ENCODE measurements around the gene ETDB.
"Not testable (repeated sequence)": the region's sequence is repeated elsewhere in the genome, so short reads cannot be mapped to it uniquely, and the experiment has no call there.

Gene ETDB

DNA sequence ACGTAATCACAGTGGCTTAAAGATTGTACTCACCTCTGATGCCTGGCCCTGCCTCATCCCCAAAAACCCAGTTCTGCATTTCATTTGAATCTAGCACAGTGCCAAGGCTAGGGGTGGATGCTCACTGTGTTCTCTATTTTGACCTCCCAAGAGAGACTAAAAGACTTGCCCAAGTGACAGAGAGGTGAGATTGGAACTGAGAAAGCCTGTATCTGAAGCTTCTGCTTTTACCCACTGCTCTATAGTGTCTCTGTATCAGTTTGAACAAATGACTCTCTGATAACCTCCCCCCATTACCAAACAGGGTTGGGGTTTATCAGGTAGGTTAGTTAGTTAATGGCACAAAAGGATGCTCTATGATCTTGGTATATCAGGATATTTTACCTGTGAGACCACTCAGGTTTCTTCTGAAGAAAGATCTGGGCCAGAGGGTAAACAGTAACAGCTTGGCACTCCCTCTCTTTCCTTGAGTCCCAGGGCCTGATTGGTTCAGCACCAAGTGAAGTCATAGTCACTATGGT lies at the start of gene ETDB:
TSS of gene ETDB (minus strand) at position 471 of the 521 bp plus-strand sequence. CDS start 1,265 bp downstream, outside the sequence.
- H3K9me3 Mint-ChIP-seq; DNase-seq; H3K4me3 Mint-ChIP-seq; H3K36me3 Mint-ChIP-seq (ENCODE audit: low read depth); H3K4me1 Mint-ChIP-seq (ENCODE audit: low read depth); H3K27me3 Mint-ChIP-seq; H3K27ac Mint-ChIP-seq: not testable (repeated sequence)

DNA sequence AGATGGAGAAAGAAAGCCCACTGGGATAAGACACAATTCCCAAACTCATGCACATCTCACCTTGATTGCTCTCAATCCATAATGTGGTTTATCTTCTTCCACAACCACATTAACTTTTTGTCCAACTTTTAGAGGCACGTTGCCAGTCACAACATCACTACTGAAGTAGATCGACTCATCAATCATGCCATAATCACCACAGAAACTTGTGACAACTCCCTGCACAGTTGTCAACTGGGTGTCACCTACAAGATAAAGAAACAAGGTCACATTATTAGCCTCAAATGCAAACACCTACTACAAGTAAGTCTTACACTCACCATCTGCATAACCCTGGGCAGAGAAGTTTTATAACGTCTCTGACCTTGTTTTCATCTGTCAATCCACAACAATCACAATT lies 49.2 kb upstream of the ETDB start:
- DNase-seq; H3K4me1 Mint-ChIP-seq (ENCODE audit: low read depth); H3K36me3 Mint-ChIP-seq (ENCODE audit: low read depth); H3K27ac Mint-ChIP-seq; H3K9me3 Mint-ChIP-seq; H3K4me3 Mint-ChIP-seq: not testable (repeated sequence)
- H3K27me3 Mint-ChIP-seq = peaks cover 42% of the 10 kb centered on the region

DNA sequence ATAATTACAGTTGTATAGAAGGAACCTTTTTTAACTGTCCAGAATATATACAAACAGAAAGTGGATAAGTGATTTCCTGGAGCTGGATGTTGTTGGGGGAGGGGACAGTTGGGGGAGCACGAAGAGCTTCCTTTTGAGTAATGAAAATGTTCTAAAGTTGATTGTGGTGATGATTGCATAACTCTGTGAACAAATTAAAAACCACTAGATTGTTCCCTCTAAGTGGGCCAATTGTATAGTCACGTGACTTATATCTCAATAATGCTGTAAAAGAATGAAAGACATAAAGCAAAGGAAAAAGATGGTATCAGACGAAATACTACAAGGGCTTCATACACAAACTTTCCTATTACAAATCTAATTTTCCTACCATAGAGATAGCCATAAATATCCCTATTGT lies 48.2 kb upstream of the ETDB start:
- Mint-ChIP-seq H3K9me3 (no peaks in the 10 kb centered on the region), H3K4me1 (ENCODE audit: low read depth) (no peaks in the 10 kb centered on the region), H3K4me3 (no peak overlapping the region), H3K27ac (no peak overlapping the region), H3K36me3 (ENCODE audit: low read depth) (no peaks in the 10 kb centered on the region), H3K27me3 (peaks cover 35% of the 10 kb centered on the region)
- DNase-seq = no peak

DNA sequence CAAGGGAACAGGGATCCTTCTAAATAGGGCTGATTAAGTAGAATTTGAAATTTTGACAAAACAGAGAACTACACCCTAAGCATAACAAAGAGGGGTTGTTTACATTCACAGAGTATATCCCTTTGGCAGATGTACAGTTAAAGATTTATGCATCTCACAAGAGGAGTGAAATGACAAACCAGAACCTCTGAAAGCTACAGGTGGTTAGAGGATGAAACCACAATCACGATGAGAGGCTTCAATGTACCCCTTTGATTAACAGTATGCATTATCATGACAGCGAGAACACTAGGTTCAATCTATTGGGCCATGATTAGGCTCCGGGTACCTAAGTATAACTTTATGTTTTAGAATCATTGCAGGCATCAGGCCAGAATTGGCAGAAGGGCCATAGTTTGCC lies 34.4 kb upstream of the ETDB start:
- not testable (repeated sequence) for H3K36me3 Mint-ChIP-seq (ENCODE audit: low read depth)

DNA sequence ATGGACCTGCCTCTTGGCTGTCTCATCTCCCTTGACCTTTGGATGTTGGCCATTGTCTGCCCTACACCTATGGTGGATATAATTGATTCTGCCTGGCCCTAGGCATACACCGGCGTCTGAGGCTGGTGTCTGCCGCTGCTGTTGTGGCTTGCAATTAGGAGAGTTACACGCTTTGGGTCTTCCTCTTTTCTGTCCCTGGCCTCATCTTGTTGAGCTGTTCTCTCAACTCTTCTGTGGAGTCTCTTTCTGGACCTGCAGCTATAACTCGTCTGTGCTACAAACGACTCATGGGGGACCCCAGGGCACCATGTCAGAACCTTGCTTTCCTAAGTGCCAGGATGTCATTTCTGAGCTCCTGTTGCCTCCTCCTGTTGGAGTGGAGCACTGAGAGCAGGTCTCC lies 5.8 kb upstream of the ETDB start:
- not testable (repeated sequence) for H3K27ac Mint-ChIP-seq; H3K36me3 Mint-ChIP-seq (ENCODE audit: low read depth); H3K4me1 Mint-ChIP-seq (ENCODE audit: low read depth); H3K9me3 Mint-ChIP-seq; H3K27me3 Mint-ChIP-seq; DNase-seq; H3K4me3 Mint-ChIP-seq

More for the DNA sequence above, 34.4 kb upstream of the ETDB start:
- not testable (repeated sequence) for DNase-seq; H3K27ac Mint-ChIP-seq; H3K4me1 Mint-ChIP-seq (ENCODE audit: low read depth); H3K9me3 Mint-ChIP-seq; H3K4me3 Mint-ChIP-seq
- peaks cover 17% of the 10 kb centered on the region for H3K27me3 Mint-ChIP-seq

DNA sequence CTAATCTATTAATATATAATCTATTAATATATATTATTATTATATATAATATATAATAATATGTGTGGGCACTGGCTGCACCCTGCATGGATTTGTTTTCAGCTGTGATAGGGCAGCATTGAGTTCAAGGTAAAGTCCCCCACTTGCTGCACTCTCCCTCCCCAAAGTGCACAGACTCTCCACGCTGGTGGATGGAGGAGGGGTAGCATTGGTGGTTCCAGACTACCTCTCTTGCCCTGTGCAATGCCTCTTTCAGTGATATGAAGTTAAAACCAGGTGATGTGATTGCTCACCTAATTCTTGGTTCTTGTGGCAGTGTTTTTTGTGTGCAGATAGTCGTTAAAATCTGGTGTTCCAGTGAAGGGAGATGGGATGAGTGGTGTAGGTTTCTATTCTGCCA lies 4.3 kb downstream of the ETDB start:
- peaks cover 19% of the 10 kb centered on the region for H3K27me3 Mint-ChIP-seq
- H3K27ac Mint-ChIP-seq; H3K4me3 Mint-ChIP-seq; DNase-seq; H3K4me1 Mint-ChIP-seq (ENCODE audit: low read depth); H3K36me3 Mint-ChIP-seq (ENCODE audit: low read depth); H3K9me3 Mint-ChIP-seq: not testable (repeated sequence)

DNA sequence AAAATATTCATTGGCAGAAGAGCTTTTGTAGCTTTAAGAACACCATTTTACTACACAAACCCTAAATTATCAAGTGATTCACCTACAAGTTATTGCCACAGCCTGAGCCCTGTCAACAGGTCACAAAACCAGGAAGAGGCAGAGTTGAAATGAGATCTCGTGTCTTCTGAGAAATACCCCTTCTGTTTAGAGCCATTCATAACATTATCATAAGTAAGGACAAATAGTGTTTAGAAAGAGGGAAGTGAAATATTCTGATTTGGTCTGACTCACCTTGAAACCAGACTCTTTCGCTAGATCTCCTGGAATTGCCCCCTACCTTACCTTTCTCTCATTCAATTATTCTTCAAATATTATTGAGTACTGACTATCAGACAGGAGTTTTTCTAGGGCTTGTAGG lies 5.9 kb downstream of the ETDB start:
- Mint-ChIP-seq H3K27ac (no peak overlapping the region), H3K36me3 (ENCODE audit: low read depth) (no peaks in the 10 kb centered on the region), H3K9me3 (no peaks in the 10 kb centered on the region), H3K4me1 (ENCODE audit: low read depth) (no peaks in the 10 kb centered on the region), H3K4me3 (no peak overlapping the region), H3K27me3 (peaks cover 31% of the 10 kb centered on the region)
- no peak for DNase-seq

DNA sequence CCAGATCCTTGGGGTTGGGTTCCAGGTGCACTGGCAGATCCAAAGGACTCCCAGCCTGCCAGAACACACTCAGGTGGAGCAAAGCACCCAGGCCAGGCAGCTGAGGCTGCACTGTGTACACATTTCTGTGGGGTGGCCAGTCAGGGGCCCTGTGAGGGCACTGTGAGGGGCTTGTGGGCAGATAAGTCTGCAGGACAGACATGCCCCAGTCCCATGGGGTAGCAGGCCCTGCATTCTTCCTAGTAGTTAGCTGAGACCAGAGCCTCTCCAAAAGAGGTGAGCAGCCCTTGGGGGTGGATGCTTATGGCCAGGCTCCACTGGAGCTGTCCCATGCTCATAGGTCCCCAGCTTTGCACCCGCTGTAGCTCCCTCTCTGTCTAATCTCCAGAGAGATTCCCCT lies 7.6 kb downstream of the ETDB start:
- no peak overlapping the region for H3K4me3 Mint-ChIP-seq
- no peak for DNase-seq
- H3K36me3 Mint-ChIP-seq (ENCODE audit: low read depth) = no peaks in the 10 kb centered on the region
- no peak overlapping the region for H3K27ac Mint-ChIP-seq
- no peaks in the 10 kb centered on the region for H3K9me3 Mint-ChIP-seq
- no peaks in the 10 kb centered on the region for H3K4me1 Mint-ChIP-seq (ENCODE audit: low read depth)
- H3K27me3 Mint-ChIP-seq = peaks cover 45% of the 10 kb centered on the region

DNA sequence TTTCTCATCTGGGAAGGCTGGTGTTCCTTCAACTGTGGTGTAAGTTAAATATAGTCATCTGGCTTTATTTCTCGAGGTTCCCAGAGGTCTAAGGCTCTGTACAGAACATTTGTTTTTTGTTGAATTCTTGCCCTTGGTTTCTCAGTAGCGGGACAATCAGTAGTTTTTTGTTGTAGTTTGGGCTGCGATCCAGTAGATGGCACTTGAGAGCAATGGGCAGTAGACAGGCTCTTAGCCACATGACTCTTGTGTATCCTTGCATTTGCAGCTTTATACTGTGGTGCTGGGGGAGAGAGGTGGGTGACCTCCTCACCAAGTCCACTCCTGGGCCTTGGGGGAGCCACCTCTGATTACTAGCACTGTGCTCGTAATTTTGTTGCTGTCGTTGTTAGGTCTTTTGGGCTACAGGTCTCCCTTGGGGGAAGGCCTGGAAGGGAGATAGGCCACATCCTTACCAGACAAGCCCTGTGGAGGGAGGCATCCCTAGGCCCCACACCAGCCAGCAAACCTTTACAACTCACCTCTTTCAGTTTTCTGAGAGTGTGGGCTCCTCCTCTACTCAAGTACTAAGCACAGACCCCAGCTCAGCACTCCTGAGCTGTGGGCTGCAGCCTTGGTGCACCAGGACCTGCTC lies 8.1 kb downstream of the ETDB start:
- Mint-ChIP-seq H3K4me3 (no peak overlapping the region), H3K36me3 (ENCODE audit: low read depth) (no peaks in the 10 kb centered on the region), H3K27ac (no peak overlapping the region), H3K9me3 (no peaks in the 10 kb centered on the region), H3K27me3 (peaks cover 46% of the 10 kb centered on the region), H3K4me1 (ENCODE audit: low read depth) (no peaks in the 10 kb centered on the region)
- peak; percentile 39 for DNase-seq

DNA sequence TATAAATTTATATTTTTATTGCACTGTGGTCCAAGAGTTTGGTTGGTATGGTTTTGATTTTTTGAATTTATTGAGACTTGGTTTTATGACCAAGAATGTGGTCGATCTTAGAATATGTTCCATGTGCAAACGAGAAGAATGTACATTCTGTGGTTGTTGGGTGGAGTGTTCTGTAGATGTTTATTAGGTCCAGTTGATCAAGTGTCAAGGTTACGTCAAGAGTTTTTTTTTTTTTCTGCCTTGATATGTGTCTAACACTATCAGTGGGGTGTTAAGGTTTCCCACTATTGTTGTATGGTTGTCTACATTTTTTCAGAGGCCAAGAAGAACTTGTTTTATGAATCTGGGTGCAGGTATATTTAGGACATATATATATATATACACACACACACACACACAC lies 10.8 kb downstream of the ETDB start:
- H3K4me1 Mint-ChIP-seq (ENCODE audit: low read depth) = no peaks in the 10 kb centered on the region
- no peak overlapping the region for H3K4me3 Mint-ChIP-seq
- peaks cover 66% of the 10 kb centered on the region for H3K27me3 Mint-ChIP-seq
- H3K9me3 Mint-ChIP-seq = no peaks in the 10 kb centered on the region
- H3K36me3 Mint-ChIP-seq (ENCODE audit: low read depth) = no peaks in the 10 kb centered on the region
- DNase-seq = no peak
- no peak overlapping the region for H3K27ac Mint-ChIP-seq

DNA sequence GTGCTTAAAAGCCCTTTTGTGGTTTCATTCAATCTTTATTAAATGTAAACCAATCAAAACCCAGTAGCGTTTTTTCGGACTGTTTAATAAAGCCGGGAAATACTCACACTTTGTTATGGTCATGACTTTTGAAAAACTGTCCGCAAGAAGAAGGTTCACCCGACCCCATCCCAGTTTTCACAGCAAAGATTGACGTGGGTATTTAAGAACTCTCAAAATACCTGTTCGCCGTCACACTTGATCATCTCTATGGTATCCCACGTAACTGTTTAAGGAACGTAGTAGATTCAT lies 20.9 kb downstream of the ETDB start:
- Mint-ChIP-seq H3K4me1 (ENCODE audit: low read depth) (peaks cover 9% of the 10 kb centered on the region), H3K27me3 (peaks cover 59% of the 10 kb centered on the region), H3K27ac (no peak overlapping the region), H3K4me3 (peak overlapping the region; percentile 69), H3K9me3 (no peaks in the 10 kb centered on the region), H3K36me3 (ENCODE audit: low read depth) (no peaks in the 10 kb centered on the region)
- DNase-seq = no peak

DNA sequence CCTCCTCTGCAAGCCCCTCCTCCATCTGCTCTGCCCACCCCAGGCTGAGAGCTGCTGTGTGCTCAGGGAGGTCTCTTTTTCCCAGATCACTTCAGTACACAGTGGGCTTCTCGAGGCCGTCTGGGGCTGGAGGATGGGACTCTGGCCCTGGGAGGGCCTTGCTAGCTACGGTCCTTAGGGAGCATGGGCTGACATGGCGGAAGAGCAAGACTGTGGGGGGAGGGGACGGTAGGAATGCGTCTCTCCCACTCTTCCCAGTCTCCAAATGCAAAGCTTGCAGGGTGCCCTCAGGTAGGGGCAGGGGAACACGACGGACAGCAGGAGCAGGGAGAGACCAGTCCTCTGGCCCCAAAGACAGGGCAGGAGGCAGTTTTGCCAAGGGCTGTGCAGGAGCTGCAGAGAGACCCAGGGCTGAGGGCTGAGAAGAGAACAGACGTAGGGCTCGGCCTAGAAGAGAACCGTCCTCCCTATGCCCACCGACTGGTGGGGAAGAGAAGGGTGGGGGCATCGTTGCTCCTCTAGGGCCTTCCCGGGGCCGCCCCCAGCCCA lies 23.1 kb downstream of the ETDB start:
- peaks cover 57% of the 10 kb centered on the region for H3K27me3 Mint-ChIP-seq

DNA sequence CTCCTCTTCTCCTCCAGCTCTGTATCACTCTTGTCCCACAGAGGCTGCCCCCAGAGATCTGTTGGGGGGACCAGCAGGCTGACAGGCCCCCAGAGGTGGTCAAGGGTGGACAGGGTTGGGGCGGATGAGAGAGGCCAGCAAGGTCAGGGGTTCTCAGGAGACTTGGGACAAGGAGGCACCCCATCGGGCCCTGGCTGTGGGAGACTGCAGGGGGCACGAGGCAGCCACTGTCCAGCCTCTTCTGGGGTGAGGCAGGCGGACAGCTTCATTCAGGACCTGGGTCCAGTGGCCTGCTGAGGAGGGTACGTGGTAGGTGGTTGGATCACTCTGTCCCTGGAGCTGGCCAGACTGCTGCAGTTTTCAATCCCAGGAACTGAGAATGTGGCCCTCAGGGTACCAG lies 24.6 kb downstream of the ETDB start:
- no peaks in the 10 kb centered on the region for H3K36me3 Mint-ChIP-seq (ENCODE audit: low read depth)
- peaks cover 9% of the 10 kb centered on the region for H3K4me1 Mint-ChIP-seq (ENCODE audit: low read depth)
- no peaks in the 10 kb centered on the region for H3K9me3 Mint-ChIP-seq
- H3K27me3 Mint-ChIP-seq = peaks cover 62% of the 10 kb centered on the region
- no peak overlapping the region for H3K27ac Mint-ChIP-seq
- no peak for DNase-seq
- no peak overlapping the region for H3K4me3 Mint-ChIP-seq

More for the DNA sequence above, 23.1 kb downstream of the ETDB start:
- DNase-seq; H3K4me1 Mint-ChIP-seq (ENCODE audit: low read depth); H3K9me3 Mint-ChIP-seq; H3K36me3 Mint-ChIP-seq (ENCODE audit: low read depth); H3K27ac Mint-ChIP-seq: not testable (repeated sequence)
- H3K4me3 Mint-ChIP-seq = peak overlapping the region; percentile 61

DNA sequence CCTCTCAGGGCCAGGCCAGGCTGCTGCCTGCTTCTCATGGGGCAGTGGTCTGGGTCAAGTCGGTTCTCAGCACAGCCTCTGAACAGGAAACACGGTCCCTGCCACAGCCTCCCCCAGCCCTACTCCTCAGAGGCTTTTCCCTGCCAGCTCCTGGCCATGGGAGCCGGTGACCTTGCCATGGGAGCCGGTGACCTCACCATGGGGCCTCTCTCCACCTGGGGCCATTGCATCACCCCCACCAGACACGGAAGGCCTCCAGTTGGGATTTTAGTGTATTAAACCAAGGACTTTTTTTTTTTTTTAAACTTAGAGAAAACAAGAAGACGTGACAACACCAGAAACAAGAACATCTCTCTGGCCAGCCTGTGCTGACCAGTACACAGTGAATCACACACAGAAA lies 25.6 kb downstream of the ETDB start:
- H3K4me1 Mint-ChIP-seq (ENCODE audit: low read depth) = peaks cover 9% of the 10 kb centered on the region
- no peak overlapping the region for H3K27ac Mint-ChIP-seq
- no peak for DNase-seq
- no peaks in the 10 kb centered on the region for H3K9me3 Mint-ChIP-seq
- peaks cover 59% of the 10 kb centered on the region for H3K27me3 Mint-ChIP-seq
- H3K36me3 Mint-ChIP-seq (ENCODE audit: low read depth) = no peaks in the 10 kb centered on the region
- no peak overlapping the region for H3K4me3 Mint-ChIP-seq

DNA sequence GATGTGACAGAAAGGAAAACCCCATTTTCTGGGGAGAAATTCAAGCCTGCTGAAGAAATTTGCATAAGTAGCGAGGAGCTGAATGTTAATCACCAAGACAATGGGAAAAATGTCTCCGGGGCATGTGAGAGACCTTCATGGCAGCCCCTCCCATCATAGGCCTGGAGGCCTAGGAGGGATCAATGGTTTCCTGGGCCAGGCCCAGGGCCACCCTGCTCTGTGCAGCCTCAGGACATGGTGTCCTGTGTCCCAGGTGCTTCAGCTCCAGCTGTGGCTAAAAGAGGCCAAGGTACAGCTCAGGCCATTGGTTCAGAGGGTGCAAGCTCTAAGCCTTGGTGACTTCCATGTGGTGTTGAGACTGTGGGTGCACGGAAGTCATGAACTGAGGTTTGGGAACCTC lies 31.2 kb downstream of the ETDB start:
- no peak overlapping the region for H3K27ac Mint-ChIP-seq
- H3K9me3 Mint-ChIP-seq = no peaks in the 10 kb centered on the region
- peaks cover 43% of the 10 kb centered on the region for H3K27me3 Mint-ChIP-seq
- no peak for DNase-seq
- no peak overlapping the region for H3K4me3 Mint-ChIP-seq
- peaks cover 7% of the 10 kb centered on the region for H3K4me1 Mint-ChIP-seq (ENCODE audit: low read depth)
- no peaks in the 10 kb centered on the region for H3K36me3 Mint-ChIP-seq (ENCODE audit: low read depth)

DNA sequence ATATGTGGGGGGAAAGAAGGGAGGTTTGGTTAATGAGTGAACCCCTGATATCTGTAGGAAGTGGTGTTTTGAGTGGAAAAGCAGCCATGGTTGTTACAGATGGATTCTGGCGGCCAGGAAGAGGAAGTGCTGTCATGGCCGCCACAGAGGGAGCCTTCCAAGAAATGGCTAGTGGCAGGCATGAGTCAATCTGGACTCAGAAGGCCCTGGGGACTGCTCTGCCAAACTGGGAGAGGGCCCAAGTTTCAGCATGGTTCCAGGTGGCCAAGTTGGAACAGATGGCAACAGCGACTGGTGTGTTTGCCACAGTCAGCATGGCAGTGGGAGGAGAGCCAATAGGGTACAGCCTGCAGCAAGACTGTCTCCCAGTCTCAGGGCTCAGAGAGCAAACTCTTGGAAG lies 32.5 kb downstream of the ETDB start:
- Mint-ChIP-seq H3K27me3 (peaks cover 43% of the 10 kb centered on the region), H3K9me3 (no peaks in the 10 kb centered on the region), H3K4me1 (ENCODE audit: low read depth) (peaks cover 7% of the 10 kb centered on the region), H3K27ac (no peak overlapping the region), H3K36me3 (ENCODE audit: low read depth) (no peaks in the 10 kb centered on the region), H3K4me3 (no peak overlapping the region)
- DNase-seq = no peak

Data from activated T-cell treated with anti-CD3 and anti-CD28 coated beads, Interleukin-2, amount 50 U/mL, for 24 hours (primary cell).